Aorta (tissue), 5 donors: ENCODE measurements around the gene CBLB. TPM values are rescaled to one million over a fixed set of nuclear protein-coding genes. Genes with fewer than 3 reads are reported as not detected.

Experiments used
- ATAC-seq: fragments of 200-7000 bp; cut with Tn5 transposase; one replicate; pipeline ENCODE4 v1.9.1; 2022; ENCODE audit warnings: moderate library complexity; ENCODE audit not compliant: low FRiP score
- DNase-seq, 2 donors: peaks; one replicate each; pipeline ENCODE4 v3.0.0-alpha.2; 2020
- H3K27ac ChIP-seq, 2 donors: one replicate each; pipeline ENCODE4 v1.5.1; 2013; ENCODE audit warnings: low read length in 2 of 2, mild to moderate bottlenecking in 2 of 2, moderate library complexity in 2 of 2, control low read depth in 1 of 2, inconsistent platforms in 1 of 2, low read depth in 1 of 2
- H3K27me3 ChIP-seq, 2 donors: one replicate each; pipeline ENCODE4 v1.6.1; 2013; ENCODE audit warnings: control low read depth in 1 of 2, low read length in 1 of 2, mild to moderate bottlenecking in 1 of 2, moderate library complexity in 1 of 2; ENCODE audit not compliant: insufficient read depth in 2 of 2, control insufficient read depth in 1 of 2
- H3K36me3 ChIP-seq, 2 donors: one replicate each; pipeline ENCODE4 v1.6.1; 2013; ENCODE audit warnings: control low read depth in 1 of 2, low read length in 1 of 2, mild to moderate bottlenecking in 1 of 2; ENCODE audit not compliant: insufficient read depth in 2 of 2, control insufficient read depth in 1 of 2
- H3K4me1 ChIP-seq, 2 donors: one replicate each; pipeline ENCODE4 v1.6.1; 2013; ENCODE audit warnings: low read length in 2 of 2, control low read depth in 1 of 2, mild to moderate bottlenecking in 1 of 2, moderate library complexity in 1 of 2; ENCODE audit not compliant: insufficient read depth in 2 of 2, control insufficient read depth in 1 of 2
- H3K4me3 ChIP-seq, 2 donors: one replicate each; pipeline ENCODE4 v1.5.1; 2013; ENCODE audit warnings: low read length in 2 of 2, control low read depth in 1 of 2, mild to moderate bottlenecking in 1 of 2
- H3K9me3 ChIP-seq: one replicate; pipeline ENCODE4 v1.6.1; 2013; ENCODE audit warnings: mild to moderate bottlenecking, low read length; ENCODE audit not compliant: control insufficient read depth
- WGBS, 2 donors: extraction: QIAGEN DNeasy Blood & Tissue Kit; methylation state at CpG; one replicate each; pipeline ENCODE4 v1.1.7; 2013; 5-methylcytosine and 5-hydroxymethylcytosine counted together
- intact Hi-C, 2 donors: fragments of 100-400 bp; cut with DNase I; formaldehyde crosslinking; loops; one replicate each; pipeline versions ENCODE4 v1.14.2 to v1.15.0; 2022
- polyA plus RNA-seq, 2 donors: library from polyadenylated mRNA; stranded (reverse); fragments of 200-250 nt; gene quantifications; one replicate each; pipeline ENCODE4 v1.2.3, GENCODE V29; 2013
- total RNA-seq, 2 donors: library from RNA; stranded (reverse); fragmentation: NEBNext Ultra II Directional; extraction: Animal tissue kit (Norgen Biotek cat#: 25700); gene quantifications; one replicate each; pipeline ENCODE4 v1.2.1, GENCODE V29; 2021
- donor health status: healthy with polysubstance abuse.
- donor health status: Bipolar disorder and iron deficiency.
- donor health status: DM: no; HTN: no; CAD: no.
- donor health status: DM: no; HTN: no; CAD: no.
- donor health status: DM: yes; HTN: yes; CAD: no.

Gene CBLB
- total and polyA plus RNA-seq, 4 donors: 3.3 to 126 (median 54.1) TPM

- no peak for DNase-seq
- ATAC-seq: no peak
- Histone ChIP-seq H3K4me3 (no peak overlapping the region), H3K27me3 (no peaks in the 10 kb centered on the region), H3K27ac (no peak overlapping the region), H3K4me1 (peaks cover 0 to 3% of the 10 kb centered on the region in 2 donors), H3K36me3 (no peaks in the 10 kb centered on the region), H3K9me3 (no peaks in the 10 kb centered on the region)
- intact Hi-C loops: no loop called here
- WGBS, 2 donors: 88 to 93% methylated on average over 1 of the region's 1 CpG
These were observed 81.8 kb downstream of the CBLB start for GRCh38 chr3:105786990-105787389.

GRCh38 chr3:105786241-105786640 is 82.6 kb downstream of the CBLB start:
- Histone ChIP-seq H3K9me3 (no peaks in the 10 kb centered on the region), H3K36me3 (no peaks in the 10 kb centered on the region), H3K27ac (no peak overlapping the region), H3K4me1 (peaks cover 0 to 3% of the 10 kb centered on the region in 2 donors), H3K4me3 (no peak overlapping the region), H3K27me3 (no peaks in the 10 kb centered on the region)
- DNase-seq (no peak), ATAC-seq (no peak)
- intact Hi-C loops: no loop called here
- 97% methylated on average over 4 of the region's 4 CpGs for WGBS, 2 donors

- Histone ChIP-seq H3K36me3 (no peaks in the 10 kb centered on the region), H3K4me3 (no peak overlapping the region), H3K4me1 (peaks cover 0 to 3% of the 10 kb centered on the region in 2 donors), H3K9me3 (no peaks in the 10 kb centered on the region), H3K27ac (no peak overlapping the region), H3K27me3 (no peaks in the 10 kb centered on the region)
- 69 to 73% methylated on average over 3 of the region's 3 CpGs for WGBS, 2 donors
- no peak for ATAC-seq
- intact Hi-C loops: no loop called here
- no peak for DNase-seq
These were observed 83.0 kb downstream of the CBLB start for GRCh38 chr3:105785803-105786202.

- H3K9me3 ChIP-seq: no peaks in the 10 kb centered on the region
- DNase-seq: no peak
- H3K36me3 ChIP-seq: no peaks in the 10 kb centered on the region
- no peaks in the 10 kb centered on the region for H3K27me3 ChIP-seq
- no peak for ATAC-seq
- intact Hi-C loops: no loop called here
- H3K27ac ChIP-seq: no peak overlapping the region
- H3K4me1 ChIP-seq: peaks cover 0 to 2% of the 10 kb centered on the region in 2 donors
- no peak overlapping the region for H3K4me3 ChIP-seq
These were observed 85.2 kb downstream of the CBLB start for GRCh38 chr3:105783631-105784030.

- DNase-seq (no peak), ATAC-seq (no peak)
- Histone ChIP-seq H3K27ac (no peak overlapping the region), H3K27me3 (no peaks in the 10 kb centered on the region), H3K4me1 (no peaks in the 10 kb centered on the region), H3K9me3 (no peaks in the 10 kb centered on the region), H3K4me3 (no peak overlapping the region), H3K36me3 (no peaks in the 10 kb centered on the region)
- intact Hi-C loops: no loop called here
These were observed 86.9 kb downstream of the CBLB start for GRCh38 chr3:105781871-105782270.

GRCh38 chr3:105780107-105780506 is 88.7 kb downstream of the CBLB start:
- ATAC-seq (no peak), DNase-seq (no peak)
- intact Hi-C loops: no loop called here
- H3K4me1 ChIP-seq: no peaks in the 10 kb centered on the region
- H3K27me3 ChIP-seq: no peaks in the 10 kb centered on the region
- H3K36me3 ChIP-seq: no peaks in the 10 kb centered on the region
- no peak overlapping the region for H3K27ac ChIP-seq
- no peaks in the 10 kb centered on the region for H3K9me3 ChIP-seq
- WGBS, 2 donors: 93 to 95% methylated on average over 2 of the region's 2 CpGs
- H3K4me3 ChIP-seq: no peak overlapping the region

- no peaks in the 10 kb centered on the region for H3K27me3 ChIP-seq
- no peak for DNase-seq
- no peak overlapping the region for H3K4me3 ChIP-seq
- peaks cover 0 to 3% of the 10 kb centered on the region in 2 donors for H3K4me1 ChIP-seq
- intact Hi-C loops: no loop called here
- no peak for ATAC-seq
- H3K27ac ChIP-seq: no peak overlapping the region
- no peaks in the 10 kb centered on the region for H3K36me3 ChIP-seq
- 64 to 67% methylated on average over 3 of the region's 3 CpGs for WGBS, 2 donors
- no peaks in the 10 kb centered on the region for H3K9me3 ChIP-seq
These were observed 93.4 kb downstream of the CBLB start for GRCh38 chr3:105775368-105775767.

- Histone ChIP-seq H3K4me3 (no peak overlapping the region), H3K4me1 (peaks cover 0 to 3% of the 10 kb centered on the region in 2 donors), H3K36me3 (no peaks in the 10 kb centered on the region), H3K9me3 (no peaks in the 10 kb centered on the region), H3K27me3 (no peaks in the 10 kb centered on the region), H3K27ac (no peak overlapping the region)
- WGBS, 2 donors: 88 to 89% methylated on average over 1 of the region's 1 CpG
- intact Hi-C loops: no loop called here
- ATAC-seq (no peak), DNase-seq (no peak)
These were observed 94.2 kb downstream of the CBLB start for GRCh38 chr3:105774444-105775180.

GRCh38 chr3:105773291-105773690 is 95.5 kb downstream of the CBLB start:
- WGBS, 2 donors: 97 to 98% methylated on average over 5 of the region's 5 CpGs
- Histone ChIP-seq H3K9me3 (no peaks in the 10 kb centered on the region), H3K4me3 (no peak overlapping the region), H3K36me3 (no peaks in the 10 kb centered on the region), H3K27me3 (no peaks in the 10 kb centered on the region), H3K4me1 (peaks cover 0 to 3% of the 10 kb centered on the region in 2 donors), H3K27ac (no peak overlapping the region)
- ATAC-seq (no peak), DNase-seq (no peak)
- intact Hi-C loops: no loop called here
